ENCODE measurements around the gene CMTM6. TPM values are rescaled to one million over a fixed set of nuclear protein-coding genes. Genes with fewer than 3 reads are reported as not detected.
"Not testable (repeated sequence)": the region's sequence is repeated elsewhere in the genome, so short reads cannot be mapped to it uniquely, and the experiment has no call there.

CMTM6 gene
- total RNA-seq, 1 experiment from 2014 or later = 73.3 TPM

DNA sequence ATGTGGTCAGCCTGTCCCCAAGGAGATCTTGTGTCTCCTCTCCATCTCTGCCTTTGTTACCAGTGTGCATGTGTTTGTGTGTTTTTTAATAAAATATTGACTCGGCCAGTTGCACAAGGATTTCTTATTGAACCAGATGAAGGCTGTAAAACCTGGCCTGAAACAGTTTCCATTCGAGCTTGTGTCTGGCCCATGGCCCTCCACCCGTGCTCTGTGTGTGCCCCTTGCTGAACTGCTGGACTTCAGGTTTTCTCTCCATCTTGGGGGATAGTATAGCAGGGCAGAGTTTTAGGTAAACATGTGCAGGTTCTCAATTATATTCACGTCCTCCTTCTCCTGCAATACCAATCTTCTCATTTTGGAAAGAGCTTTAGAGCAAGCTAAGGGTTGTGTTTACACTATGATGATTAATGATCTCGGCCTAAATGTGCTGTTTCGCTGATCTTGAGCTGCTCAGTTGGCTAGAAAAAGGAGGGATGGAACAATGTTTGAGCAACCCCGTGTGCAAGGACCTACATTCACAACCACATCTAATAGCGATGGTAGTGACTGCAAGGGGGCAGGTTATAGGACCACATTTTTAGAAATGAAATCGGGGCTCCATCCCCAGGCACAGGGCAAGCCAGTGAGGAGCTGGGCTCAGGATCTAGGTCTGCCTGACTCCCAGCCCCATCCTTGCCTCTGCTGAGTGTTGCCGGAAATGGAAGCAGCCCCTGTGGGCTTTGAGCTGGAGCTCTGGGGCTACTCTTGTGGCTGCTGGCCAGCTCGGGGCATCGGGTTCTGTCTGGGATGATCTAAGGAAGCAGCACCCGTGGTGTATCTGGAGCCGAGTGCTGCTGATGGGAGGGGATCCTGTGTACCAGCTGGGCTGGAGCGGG lies 47.7 kb downstream of the CMTM6 start:
- no peak for DNase-seq (ENCODE audit: low read depth)
- in situ Hi-C loops (cut with HindIII; ENCODE audit: low pct_unique_long_range_greater_than_20kb, low sequenced_read_pairs) = no loop called here

DNA sequence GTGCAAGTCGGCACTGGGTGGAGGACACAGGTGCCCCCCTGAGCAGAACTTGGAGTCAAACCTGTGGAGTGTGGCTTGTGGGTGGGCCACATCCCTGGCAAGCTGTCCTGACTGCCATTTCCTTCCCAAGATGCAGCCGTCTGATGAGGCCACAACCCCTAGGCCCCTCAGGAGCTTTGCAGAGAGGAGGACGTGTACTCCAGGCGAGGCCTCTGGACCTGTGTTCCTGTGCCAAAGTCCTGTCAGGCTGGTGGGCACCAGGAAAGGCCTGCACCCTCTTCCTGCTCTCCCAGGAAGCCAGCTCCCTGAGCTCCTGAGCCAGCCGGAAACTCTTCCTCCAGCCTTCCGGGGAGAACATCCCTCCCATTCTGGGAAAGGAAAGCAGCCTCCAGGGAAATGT lies 48.5 kb downstream of the CMTM6 start:
- DNase-seq (ENCODE audit: low read depth) = no peak
- in situ Hi-C loops (cut with HindIII; ENCODE audit: low pct_unique_long_range_greater_than_20kb, low sequenced_read_pairs) = no loop called here

DNA sequence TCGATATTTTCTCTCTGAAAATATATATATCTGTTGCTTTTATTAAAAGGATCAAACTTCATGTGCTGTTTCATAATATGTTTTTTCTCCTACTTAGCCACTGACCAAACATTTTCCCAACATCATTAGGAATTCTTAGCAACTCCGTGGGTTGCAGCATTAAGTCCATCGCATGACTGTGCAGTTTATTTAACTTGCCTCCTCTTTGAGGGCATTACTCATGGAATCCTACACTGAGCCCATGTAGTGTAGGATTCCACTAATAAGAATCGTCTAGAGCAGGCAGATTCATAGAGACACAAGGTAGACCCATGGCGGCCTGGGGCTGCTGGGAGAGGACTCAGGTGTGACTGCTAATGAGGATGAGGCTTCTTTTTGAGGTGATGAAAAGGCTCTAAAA lies 49.3 kb downstream of the CMTM6 start:
- no peak for DNase-seq (ENCODE audit: low read depth)
- in situ Hi-C loops (cut with HindIII; ENCODE audit: low pct_unique_long_range_greater_than_20kb, low sequenced_read_pairs) = no loop called here

DNA sequence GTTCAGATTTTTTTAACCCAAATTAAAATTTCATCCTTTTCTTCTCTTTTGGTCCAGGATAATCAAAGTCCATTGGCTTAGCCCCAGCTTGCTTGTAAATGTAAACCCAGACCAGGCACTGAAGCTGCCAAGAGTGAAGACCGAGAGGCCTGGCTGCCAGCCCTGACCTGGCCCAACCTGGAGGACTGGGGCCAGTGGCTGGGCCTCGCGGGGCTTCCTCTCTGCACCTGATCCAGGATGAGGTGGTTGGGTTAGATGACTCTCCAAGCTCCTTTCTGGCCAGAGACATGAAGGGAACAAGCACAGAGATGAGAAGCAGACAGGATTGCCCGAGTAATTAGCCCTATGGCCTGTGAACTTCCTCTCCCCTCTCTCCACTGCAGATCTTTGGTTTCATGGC lies 50.6 kb downstream of the CMTM6 start:
- in situ Hi-C loops (cut with HindIII; ENCODE audit: low pct_unique_long_range_greater_than_20kb, low sequenced_read_pairs) = no loop called here
- DNase-seq (ENCODE audit: low read depth) = no peak

DNA sequence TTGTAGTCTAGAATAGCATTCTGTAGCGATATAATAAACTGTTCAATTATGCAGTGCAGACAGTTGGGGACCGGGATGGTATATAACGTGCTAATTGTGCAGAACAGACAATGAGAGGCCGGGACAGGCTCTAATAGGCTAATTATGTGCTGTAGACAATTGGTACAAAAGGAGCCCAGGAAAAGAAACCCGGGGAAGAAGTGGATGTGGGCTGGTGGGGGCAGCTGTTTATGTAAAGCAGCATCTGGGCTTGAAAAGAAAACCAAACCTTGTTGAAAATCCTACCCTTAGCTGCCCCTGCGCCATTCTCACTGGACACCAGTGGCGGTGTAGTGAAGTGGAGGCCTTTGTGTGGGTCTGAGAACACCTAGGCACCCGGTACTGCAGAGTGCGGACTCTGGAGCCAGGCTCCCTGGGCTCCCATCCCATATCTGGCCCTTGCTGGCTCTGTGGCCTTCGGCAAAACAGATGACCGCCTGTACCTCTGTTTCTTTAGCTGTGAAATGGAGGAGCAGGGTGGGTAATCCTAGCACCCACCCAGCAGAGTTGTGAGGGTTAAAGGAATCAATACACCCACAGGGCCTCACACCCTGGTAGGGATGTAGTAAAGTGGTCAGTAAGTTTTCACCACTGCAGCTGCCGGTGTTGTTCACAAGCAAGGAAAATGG lies 51.5 kb downstream of the CMTM6 start:
- in situ Hi-C loops (cut with HindIII; ENCODE audit: low pct_unique_long_range_greater_than_20kb, low sequenced_read_pairs) = no loop called here

DNA sequence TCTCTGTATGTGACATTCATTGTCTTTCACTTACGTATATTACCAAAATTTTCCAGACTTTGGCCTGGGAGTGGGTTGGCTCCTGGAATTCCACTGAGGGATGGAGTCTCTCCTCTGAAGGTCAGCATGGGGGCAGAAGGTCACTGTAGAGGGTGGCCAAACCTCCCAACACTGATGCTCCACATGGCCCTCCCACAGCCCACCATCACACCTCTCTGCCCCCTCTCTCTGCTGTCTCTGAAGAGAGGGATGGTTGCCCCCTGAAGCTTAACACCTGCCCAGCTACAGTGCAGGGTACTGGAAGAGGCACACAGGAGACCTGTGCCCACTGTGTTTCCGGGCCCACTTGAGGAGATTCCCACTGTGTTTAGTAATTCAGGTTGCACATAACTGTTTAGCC lies 52.2 kb downstream of the CMTM6 start:
- no peak for DNase-seq (ENCODE audit: low read depth)
- in situ Hi-C loops (cut with HindIII; ENCODE audit: low pct_unique_long_range_greater_than_20kb, low sequenced_read_pairs) = no loop called here

More for the DNA sequence above, 51.5 kb downstream of the CMTM6 start:
- no peak for DNase-seq (ENCODE audit: low read depth)

DNA sequence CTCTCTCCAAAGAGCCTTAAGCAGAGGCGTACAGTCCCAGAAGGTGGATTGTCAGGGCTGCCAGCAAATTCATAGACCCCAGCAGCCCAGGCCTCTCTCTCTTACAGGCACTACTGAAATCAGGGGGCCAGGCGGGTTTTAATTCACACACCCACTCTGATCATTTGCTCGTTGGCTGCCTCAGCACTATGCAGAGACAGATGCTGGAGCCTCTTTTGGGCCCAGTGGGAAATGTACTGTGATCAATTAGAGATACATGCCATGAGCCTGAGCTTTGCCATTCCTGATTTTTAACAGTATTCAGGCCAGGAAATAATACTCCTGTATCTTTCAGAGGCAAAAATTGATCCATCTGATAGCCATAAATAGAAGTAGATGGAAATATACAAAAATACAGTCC lies 53.0 kb downstream of the CMTM6 start:
- in situ Hi-C loops (cut with HindIII; ENCODE audit: low pct_unique_long_range_greater_than_20kb, low sequenced_read_pairs) = no loop called here
- DNase-seq (ENCODE audit: low read depth) = no peak

DNA sequence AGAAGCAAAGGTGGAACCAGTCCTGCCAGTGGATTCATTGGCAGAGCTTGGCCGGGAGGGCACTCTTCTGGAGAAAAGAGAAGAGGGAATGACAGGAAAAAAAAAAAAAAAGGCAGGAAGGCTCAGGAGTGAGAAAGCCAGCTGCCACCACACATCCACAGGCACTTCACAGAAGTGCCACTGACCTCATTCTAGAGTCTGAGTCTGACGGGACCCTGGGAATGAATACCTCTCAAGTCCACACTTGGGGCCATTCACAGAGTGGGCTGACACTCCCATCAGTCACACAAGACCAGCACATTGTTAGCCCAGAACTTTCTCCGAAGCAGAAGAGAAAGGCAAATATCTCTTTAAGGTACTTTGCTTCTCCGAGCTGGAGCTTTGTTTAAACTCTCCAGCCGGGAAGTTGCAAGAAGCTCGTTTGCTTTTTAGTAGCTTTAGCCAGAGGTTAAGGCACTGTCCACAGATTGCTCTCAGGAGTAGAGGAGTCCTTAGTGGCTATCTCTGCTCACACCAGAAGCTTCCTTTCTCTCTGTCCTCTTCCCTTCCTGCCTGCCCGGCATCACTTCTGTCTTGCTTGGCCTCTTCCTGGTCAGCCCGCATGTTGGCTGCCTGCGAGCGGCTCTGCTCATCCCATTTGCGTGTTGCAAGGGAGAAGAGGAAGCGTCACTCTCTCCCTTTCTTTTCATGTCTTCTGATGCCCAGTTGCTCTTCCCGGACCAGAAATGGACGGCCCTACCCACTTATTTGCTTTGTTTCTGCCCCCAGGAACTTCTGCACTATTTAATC lies 53.8 kb downstream of the CMTM6 start:
- no peak for DNase-seq (ENCODE audit: low read depth)
- in situ Hi-C loops (cut with HindIII; ENCODE audit: low pct_unique_long_range_greater_than_20kb, low sequenced_read_pairs) = no loop called here

DNA sequence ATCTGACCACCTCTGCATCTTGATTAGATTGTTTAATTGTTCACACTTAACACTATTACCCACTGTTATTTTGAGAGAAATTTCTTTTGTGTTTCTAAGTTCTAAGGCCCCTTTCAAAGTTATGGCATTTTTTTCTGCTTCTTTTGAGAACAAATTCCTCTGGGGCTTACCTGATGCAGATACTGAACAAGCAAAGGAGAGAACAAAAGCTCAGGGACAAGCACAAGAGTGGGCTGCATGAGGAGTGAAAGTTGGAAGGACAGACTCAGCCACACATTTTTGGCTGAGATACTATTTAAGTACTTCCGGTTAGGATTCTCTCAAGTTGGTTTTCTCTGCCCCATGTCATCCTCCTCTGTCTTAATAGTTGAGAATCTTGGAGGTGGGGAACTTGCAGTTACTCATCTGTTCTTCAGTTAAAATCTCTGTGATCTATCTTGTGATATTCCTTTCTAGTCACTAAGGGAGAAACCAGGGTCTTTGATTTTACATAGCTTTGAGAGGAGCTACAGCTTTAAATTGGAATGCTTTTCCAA lies 54.7 kb downstream of the CMTM6 start:
- in situ Hi-C loops (cut with HindIII; ENCODE audit: low pct_unique_long_range_greater_than_20kb, low sequenced_read_pairs) = no loop called here
- no peak for DNase-seq (ENCODE audit: low read depth)

DNA sequence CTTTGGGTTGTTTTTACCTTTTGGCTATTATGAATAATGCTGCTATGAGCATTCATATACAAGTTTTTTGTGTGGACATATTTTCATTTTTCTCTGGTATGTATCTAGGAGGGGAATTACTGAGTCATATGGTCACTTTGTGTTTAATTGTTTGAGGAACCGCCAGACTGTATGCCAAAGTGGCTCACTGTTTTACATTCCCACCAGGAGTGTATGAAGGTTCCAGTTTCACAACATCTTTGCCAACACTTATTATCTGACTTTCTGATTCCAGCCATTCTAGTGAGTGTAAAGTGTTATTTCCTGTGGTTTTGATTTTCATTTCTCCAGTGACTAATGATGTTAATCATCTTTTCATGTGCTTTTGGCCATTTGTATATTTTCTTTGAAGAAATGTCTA lies 59.2 kb downstream of the CMTM6 start:
- DNase-seq (ENCODE audit: low read depth) = no peak
- in situ Hi-C loops (cut with HindIII; ENCODE audit: low pct_unique_long_range_greater_than_20kb, low sequenced_read_pairs) = no loop called here

DNA sequence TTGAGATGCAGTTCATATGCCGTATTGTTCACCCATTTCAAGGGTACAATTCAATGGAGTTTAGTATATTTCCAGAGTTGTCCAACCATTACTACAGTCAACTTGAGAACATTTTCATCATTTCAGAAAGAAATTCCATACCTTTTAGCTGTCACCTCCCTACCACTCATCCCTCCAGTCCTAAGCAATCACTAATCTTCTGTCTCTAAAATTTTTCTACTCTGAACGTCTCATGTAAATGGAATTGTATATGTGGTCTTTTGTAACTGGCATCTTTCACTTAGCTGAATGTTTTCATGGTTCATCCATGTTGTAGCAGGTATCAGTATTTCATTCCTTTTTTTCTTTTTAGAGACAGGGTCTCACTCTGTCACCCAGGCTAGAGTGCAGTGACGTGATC lies 59.9 kb downstream of the CMTM6 start:
- in situ Hi-C loops (cut with HindIII; ENCODE audit: low pct_unique_long_range_greater_than_20kb, low sequenced_read_pairs) = no loop called here
- DNase-seq (ENCODE audit: low read depth) = no peak

DNA sequence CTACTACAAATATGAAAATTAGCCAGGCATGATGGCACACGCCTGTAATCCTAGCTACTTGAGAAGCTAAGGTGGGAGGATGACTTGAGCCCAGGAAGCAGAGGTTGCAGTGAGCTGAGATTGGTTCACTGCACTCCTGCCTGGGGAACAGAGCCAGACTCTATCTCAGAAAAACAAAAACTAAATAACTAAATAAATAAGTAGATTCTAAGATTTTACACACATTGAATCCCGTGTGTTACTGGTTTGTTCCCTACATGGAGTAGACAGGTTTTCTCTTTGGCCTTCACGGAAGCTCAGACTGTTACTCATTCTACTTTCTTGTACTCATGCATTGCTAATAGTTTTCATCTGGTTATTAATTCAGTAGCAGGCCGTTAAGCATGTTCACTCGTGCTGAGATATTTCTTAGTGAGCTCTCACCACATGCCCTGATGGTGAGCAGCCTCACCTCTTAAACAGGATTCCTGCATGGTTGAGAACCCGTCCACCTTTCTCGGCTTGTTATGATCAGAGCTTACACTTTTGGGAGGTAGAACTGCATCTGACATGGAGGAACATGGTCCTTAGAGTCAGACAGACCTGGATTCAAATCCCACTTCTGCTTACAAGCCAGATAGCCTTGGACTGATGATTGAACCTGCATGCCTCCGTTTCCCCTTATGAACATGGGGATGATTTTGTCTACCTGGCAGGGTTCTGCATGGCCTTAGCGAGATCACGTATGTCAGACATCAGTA lies 61.9 kb downstream of the CMTM6 start:
- in situ Hi-C loops (cut with HindIII; ENCODE audit: low pct_unique_long_range_greater_than_20kb, low sequenced_read_pairs) = no loop called here

DNA sequence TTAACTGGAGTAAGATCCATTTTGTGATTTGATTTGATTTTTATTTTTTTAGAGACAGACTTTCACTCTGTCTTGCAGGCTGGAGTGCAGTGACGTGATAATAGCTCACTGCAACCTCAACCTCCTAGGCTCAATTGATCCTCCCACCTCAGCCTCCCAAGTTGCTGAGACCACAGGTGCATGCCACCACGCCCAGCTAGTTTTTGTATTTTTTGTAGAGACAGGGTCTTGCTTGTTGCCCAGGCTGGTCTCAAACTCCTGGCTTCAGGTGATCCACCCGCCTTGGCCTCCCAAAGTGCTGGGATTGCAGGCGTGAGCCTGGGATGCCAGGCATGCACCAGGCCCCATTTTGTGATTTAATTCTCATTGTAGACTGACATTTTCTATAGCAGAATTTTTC lies 63.2 kb downstream of the CMTM6 start:
- in situ Hi-C loops (cut with HindIII; ENCODE audit: low pct_unique_long_range_greater_than_20kb, low sequenced_read_pairs); DNase-seq (ENCODE audit: low read depth): not testable (repeated sequence)

More for the DNA sequence above, 61.9 kb downstream of the CMTM6 start:
- peak; percentile 10 for DNase-seq (ENCODE audit: low read depth)

DNA sequence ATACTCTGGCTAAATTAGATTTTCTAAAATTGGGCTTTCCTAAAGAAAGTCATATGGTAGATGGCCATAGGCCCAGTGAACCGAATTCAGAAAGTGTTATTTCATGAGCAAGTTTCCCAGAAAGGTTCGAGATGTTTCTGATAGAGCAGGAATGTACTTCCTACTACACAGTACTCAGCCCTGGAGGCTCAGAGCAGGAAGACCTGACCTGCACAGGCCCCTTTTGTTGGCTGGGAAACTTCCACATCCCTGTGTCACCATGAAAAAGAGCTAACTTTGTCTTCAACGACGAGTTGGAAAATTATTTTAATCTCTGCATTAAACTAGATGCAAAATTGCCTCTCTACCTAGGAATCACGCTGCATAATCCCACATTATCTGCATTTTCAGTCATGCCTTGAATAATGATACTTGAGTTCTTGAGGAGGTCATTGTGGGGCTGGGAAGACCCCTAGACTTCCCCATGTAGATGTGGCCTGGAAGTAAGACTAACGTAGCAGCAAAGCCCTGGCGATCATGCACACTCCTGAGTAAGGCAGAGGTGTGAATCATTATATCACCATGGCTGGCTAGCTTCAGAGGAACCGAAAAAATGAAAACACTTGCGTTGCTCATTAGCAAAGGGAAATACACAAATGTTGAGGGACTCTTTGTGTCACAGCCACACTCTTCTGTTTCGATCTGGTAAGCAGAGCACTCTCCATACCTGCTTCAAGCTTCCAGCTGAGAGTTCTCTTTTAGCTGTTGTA lies 63.9 kb downstream of the CMTM6 start:
- in situ Hi-C loops (cut with HindIII; ENCODE audit: low pct_unique_long_range_greater_than_20kb, low sequenced_read_pairs) = no loop called here
- no peak for DNase-seq (ENCODE audit: low read depth)

DNA sequence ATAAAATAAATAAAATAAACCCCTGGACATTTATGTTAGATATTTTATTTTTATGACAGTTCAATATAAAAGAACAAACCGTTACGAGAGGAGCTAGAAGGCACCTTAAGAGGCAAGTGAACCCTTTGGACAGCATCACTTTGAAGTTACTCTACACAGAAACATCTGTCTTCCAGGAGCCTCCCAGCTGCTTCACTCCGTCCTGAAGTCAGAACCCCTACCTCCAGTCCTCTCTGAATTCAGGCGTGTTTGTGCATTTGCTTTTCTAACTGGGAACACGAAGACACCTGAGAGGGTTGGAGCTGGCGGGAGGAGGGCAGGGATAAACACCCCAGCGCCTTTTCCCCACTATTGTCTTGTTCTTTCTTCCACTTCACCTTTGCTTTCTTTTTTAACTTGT lies 64.8 kb downstream of the CMTM6 start:
- in situ Hi-C loops (cut with HindIII; ENCODE audit: low pct_unique_long_range_greater_than_20kb, low sequenced_read_pairs) = no loop called here
- DNase-seq (ENCODE audit: low read depth) = no peak

DNA sequence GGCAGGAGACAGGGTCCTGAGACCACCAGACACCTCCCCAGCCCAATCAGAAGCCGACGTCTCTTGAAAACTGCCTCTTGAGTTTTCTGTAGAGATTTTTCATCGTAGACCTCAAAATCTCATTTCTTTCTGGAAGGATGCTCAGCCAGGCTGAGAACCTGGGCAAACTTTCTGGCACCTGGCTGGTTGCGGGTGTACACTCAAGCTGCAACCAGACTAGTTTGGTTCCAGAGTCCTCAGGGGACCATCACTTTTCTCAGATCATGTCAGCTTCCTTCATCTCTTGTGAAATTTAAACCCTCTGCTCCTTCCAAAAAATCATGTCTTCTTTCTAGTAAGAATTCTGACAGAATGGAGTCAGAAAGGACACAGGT lies 65.8 kb downstream of the CMTM6 start:
- in situ Hi-C loops (cut with HindIII; ENCODE audit: low pct_unique_long_range_greater_than_20kb, low sequenced_read_pairs) = no loop called here
- no peak for DNase-seq (ENCODE audit: low read depth)

DNA sequence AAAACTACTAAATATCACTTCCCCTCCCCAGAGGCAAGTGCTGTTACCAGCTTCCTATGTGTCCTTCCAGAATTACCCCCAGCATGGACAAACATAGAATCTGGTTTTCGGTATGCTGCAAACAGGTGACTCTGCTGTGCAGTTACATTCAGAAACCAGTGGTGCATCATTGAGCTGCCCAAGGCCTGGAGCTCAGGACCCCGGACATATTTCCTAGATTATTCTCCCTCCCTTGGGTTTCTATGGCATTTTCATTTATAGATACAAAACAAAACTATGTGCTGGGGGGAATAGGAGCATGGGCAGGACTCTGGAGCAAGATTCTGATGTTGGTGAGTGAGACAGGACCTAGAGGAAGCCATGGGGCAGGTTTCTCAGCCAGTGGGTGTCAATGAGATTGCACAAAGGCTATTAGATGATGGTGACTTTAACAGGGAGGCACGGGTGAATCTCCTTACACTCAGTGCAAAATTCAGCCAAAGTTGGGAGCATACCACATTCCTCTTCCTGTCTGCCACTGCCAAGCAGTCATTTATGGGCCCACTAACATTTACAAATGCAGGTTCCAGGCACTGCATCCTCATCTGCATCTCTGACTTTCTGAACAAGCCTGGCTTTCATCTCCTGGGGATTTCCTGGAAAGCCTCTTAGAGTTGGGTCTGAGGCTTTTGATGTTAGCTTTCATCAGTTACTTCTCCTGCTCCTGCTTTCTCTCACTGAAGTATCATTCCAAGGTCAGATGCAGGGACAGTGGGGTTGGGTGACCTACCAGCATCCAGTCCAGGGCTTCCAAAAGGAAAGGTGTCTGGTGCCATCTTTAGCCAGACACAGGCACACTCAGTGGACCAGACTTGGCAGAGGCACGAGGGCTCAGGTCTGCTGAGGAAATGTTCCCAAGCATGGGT lies 66.5 kb downstream of the CMTM6 start:
- in situ Hi-C loops (cut with HindIII; ENCODE audit: low pct_unique_long_range_greater_than_20kb, low sequenced_read_pairs) = no loop called here
- DNase-seq (ENCODE audit: low read depth) = no peak
